Measurements from ENCODE around the gene FBXW10. TPM values are rescaled to one million over a fixed set of nuclear protein-coding genes. Genes with fewer than 3 reads are reported as not detected.
"Not testable (repeated sequence)": the region's sequence is repeated elsewhere in the genome, so short reads cannot be mapped to it uniquely, and the experiment has no call there.

Gene FBXW10
- polyA plus RNA-seq, 3 donors: 0.05 to 0.12 TPM; not detected in 1

DNA sequence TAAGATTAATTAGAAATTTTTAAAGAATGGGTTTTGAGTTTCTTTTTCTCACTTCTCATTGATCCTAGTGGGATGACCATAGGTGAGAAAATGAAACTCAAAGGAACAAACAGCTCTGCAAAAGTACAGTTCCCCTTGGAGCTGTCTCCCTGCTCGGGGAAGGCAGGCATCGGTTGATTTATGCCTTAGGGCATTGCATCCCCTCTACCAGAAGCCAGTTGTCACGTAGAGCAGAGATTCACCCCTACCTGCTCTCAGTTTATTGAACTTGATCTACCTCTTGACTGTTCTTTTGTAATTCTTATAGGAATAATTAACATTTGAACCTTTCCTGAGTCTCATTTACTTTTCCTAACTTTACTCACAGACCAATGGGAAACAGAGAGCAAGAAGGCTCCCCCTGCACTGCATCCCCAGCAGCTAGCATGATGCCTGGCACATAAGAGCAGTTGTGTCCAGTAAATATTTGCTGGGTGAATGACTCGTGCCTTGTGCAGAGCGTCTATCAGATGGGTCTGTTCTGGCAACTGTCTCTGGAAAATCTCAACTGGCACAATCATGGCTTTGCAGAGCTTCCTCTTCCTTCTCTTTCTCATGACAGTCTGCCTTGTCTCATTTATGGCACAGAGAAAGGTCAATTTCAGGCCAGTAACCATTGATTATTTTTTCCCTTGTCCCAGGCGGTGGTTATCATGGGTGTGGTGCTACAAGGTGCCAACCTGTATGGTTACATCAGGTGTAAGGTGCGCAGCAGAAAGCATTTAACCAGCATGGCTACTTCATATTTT, 59.8 kb downstream of the FBXW10 start:
- not testable (repeated sequence) for H3K27ac ChIP-seq (ENCODE audit: low read depth, low read length)
- 77 to 85% (median 77%) methylated on average over 7 of the region's 7 CpGs for WGBS, 3 donors

DNA sequence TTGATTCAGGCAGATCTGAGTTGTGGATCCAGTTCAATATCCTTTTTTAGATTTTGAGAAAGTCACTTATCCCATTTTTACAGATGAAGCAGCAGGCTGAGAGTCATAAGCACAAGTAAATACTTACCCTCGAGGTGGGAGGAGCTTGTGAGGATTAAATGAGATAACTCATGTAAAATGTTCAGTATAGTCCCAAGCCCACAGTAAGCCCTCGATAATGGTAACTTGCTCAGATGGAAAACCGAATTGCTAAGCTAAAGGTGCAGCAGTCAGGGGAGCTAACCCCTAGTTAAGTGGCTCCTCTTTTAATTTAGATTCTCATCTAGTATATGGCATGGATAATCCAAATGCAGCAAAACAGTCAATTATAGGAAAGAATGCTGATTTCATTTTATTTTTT, 72.1 kb downstream of the FBXW10 start:
- H3K27ac ChIP-seq (ENCODE audit: low read depth, low read length): not testable (repeated sequence)
- 53 to 69% (median 66%) methylated on average over 3 of the region's 3 CpGs for WGBS, 3 donors

DNA sequence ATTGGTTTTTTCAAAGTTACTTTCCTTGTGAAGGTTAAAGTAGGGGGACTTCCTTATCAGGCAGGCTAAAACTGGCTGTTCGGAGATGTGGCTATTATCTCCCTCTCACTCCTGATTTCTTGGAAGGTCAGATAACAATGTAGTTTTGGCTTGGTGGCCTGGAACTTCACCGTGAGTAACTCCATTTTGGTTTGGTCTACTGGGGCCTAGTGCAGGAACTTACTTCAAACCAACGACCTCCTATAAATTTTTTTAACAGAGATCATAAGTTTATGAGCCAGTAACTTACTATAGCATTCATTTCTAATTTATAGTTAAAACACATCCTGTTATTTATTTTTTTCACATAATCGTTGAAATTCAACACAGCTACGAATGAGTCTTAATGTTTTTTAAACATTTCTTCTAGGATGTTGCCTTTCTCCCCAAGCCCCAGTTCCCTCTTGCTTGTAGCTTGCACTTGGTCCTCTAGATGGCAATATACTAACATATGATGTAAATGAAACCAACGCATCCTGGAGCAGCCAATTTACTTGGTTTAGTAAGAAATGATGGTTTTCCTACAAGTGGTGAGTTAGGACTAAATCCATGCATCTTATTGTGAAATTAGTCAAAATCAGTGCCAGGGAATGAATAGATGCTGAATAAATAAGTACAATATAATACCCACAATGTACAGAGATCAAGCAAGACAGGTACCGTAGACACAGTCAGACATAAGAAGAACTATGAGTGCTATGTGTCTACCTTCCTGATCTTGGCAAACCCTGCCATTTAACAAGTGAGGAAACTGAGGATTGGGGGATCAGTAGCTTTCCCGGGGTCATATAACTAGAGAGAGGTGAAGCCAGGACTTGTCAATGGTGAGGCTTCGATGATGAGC, 72.9 kb downstream of the FBXW10 start:
- WGBS, 3 donors: 38 to 53% (median 51%) methylated on average over 8 to 9 of the region's 9 CpGs
- not testable (repeated sequence) for H3K27ac ChIP-seq (ENCODE audit: low read depth, low read length)

DNA sequence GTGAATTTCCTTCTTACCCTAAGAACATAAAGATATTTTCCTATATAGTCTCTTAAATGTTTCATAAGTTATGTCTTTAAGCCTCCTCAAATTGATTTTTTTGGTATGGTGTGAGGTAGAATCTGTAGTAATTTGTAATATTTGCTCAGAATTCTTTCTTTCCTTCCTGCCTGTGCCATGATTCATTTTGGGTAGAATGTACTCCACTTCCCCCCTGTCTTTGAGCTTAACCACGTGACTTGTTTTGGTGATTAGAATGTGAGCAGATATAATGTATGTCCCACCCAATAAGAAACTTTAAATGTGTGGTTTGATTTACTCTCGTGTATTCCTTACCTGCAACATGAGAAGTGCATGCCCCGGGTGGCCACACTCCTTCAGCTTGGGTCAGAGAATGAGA, 77.6 kb downstream of the FBXW10 start:
- WGBS, 3 donors: 21 to 59% (median 26%) methylated on average over 1 of the region's 3 CpGs
- H3K27ac ChIP-seq (ENCODE audit: low read depth, low read length): not testable (repeated sequence)

DNA sequence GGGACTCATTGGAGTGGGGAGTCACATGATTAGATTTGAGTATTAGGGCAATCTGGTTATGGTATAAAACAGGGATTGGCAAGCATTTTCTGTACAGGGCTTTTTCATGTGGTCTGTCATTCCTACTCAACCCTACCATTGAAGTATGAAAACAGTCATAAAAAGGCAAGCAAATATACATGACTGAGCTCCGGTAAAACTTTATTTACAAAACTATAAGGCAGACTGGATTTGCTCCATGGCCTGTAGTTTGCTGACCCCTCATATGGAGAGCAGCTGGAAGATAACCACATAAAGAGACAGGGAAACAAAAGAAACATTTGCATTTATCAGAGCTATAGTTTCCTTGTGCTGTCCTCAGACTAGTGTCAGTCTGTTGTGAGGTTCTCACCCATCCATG, 83.8 kb downstream of the FBXW10 start:
- WGBS, 3 donors: no CpG with 5 or more reads among the region's 1 CpG
- H3K27ac ChIP-seq (ENCODE audit: low read depth, low read length): not testable (repeated sequence)

Other genes starting within 250 kb of the FBXW10 start
- gene TBC1D28, start 99.7 kb upstream of the FBXW10 start, polyA plus RNA-seq: not detected
- gene FOXO3B, start 61.7 kb upstream of the FBXW10 start, polyA plus RNA-seq: 1 to 10 TPM in 1 of 3 donors, under 1 TPM in 2; 0.70 to 1.3 (median 0.86) TPM
- gene TVP23B, start 37.1 kb downstream of the FBXW10 start, polyA plus RNA-seq: 10 to 100 TPM; 19.0 to 30.6 (median 22.7) TPM
- 10 to 100 TPM; 12.2 to 14.1 (median 13.3) TPM for gene PRPSAP2, start 114.1 kb downstream of the FBXW10 start, polyA plus RNA-seq
- gene SLC5A10, start 208.1 kb downstream of the FBXW10 start, polyA plus RNA-seq: under 1 TPM; 0.03 to 0.16 (median 0.11) TPM